LNCaP clone FGC (cell line): Measurements from ENCODE around the gene BCL2A1.
"Not testable (repeated sequence)": the region's sequence is repeated elsewhere in the genome, so short reads cannot be mapped to it uniquely, and the experiment has no call there.

Experiments
- DNase-seq: peaks from one replicate; pipeline ENCODE4 v3.0.0-alpha.2; 2011; ENCODE audit warnings: low read depth
- H3K4me3 ChIP-seq: 2 replicates; pipeline ENCODE4 v1.5.1; 2011; ENCODE audit warnings: mild to moderate bottlenecking, low read depth, low read length, control low read depth
- CTCF ChIP-seq: IDR thresholded peaks from 2 replicates; pipeline ENCODE4 v1.5.1; 2012; ENCODE audit warnings: mild to moderate bottlenecking; ENCODE audit not compliant: control insufficient read depth, insufficient read depth; ENCODE audit errors: extremely low read depth

BCL2A1 gene

GRCh38 chr15:79933231-79933630 lies 37.8 kb downstream of the BCL2A1 start:
- no peak for DNase-seq
- no peak for TF ChIP-seq CTCF
- no peak overlapping the region for H3K4me3 ChIP-seq

GRCh38 chr15:79932447-79932846 lies 38.5 kb downstream of the BCL2A1 start:
- H3K4me3 ChIP-seq: no peak overlapping the region

GRCh38 chr15:79930516-79930915 lies 40.5 kb downstream of the BCL2A1 start:
- no peak overlapping the region for H3K4me3 ChIP-seq
- no peak for TF ChIP-seq CTCF
- DNase-seq: no peak

More at GRCh38 chr15:79932447-79932846, 38.5 kb downstream of the BCL2A1 start:
- TF ChIP-seq CTCF: no peak
- peak; percentile 82 for DNase-seq

- H3K4me3 ChIP-seq: no peak overlapping the region
- no peak for TF ChIP-seq CTCF
- no peak for DNase-seq
Observed at GRCh38 chr15:79929412-79929811, 41.6 kb downstream of the BCL2A1 start.

- not testable (repeated sequence) for DNase-seq, H3K4me3 ChIP-seq
Observed at GRCh38 chr15:79926116-79926515, 44.9 kb downstream of the BCL2A1 start.

GRCh38 chr15:79924379-79924778 lies 46.6 kb downstream of the BCL2A1 start:
- TF ChIP-seq CTCF: no peak
- peak overlapping the region; percentile 91 for H3K4me3 ChIP-seq
- DNase-seq: no peak

- TF ChIP-seq CTCF: no peak
- peak; percentile 95 for DNase-seq
Observed at GRCh38 chr15:79923515-79924169, 47.4 kb downstream of the BCL2A1 start.

More at GRCh38 chr15:79923515-79924169, 47.4 kb downstream of the BCL2A1 start:
- peak overlapping the region; percentile 91 for H3K4me3 ChIP-seq
